ENCODE data around the gene C3.

C3 gene

GRCh38 chr19:6654347-6655310 lies 65.8 kb downstream of the C3 start:
- Histone ChIP-seq H3K27me3 (peaks cover 72% of the 10 kb centered on the region), H3K9me3 (no peaks in the 10 kb centered on the region), H3K36me3 (no peaks in the 10 kb centered on the region), H3K27ac (peak overlapping the region; percentile 36), H3K4me1 (ENCODE audit: control insufficient read depth in 1 of 2, insufficient read depth in 1 of 2, low read depth in 1 of 2, low read length in 1 of 2) (peaks cover 10% of the 10 kb centered on the region in 2 experiments), H3K4me3 (ENCODE audit: low read depth in 1 of 2, low read length in 1 of 2) (no peak overlapping the region)
- no peak for TF ChIP-seq CTCF (IDR thresholded peaks at IDR 0.05)

GRCh38 chr19:6652805-6653094 lies 67.7 kb downstream of the C3 start:
- Histone ChIP-seq H3K27ac (no peak overlapping the region), H3K4me1 (ENCODE audit: control insufficient read depth in 1 of 2, insufficient read depth in 1 of 2, low read depth in 1 of 2, low read length in 1 of 2) (peaks cover 10% of the 10 kb centered on the region in 2 experiments), H3K4me3 (ENCODE audit: low read depth in 1 of 2, low read length in 1 of 2) (no peak overlapping the region), H3K27me3 (peaks cover 74% of the 10 kb centered on the region), H3K9me3 (no peaks in the 10 kb centered on the region), H3K36me3 (no peaks in the 10 kb centered on the region)
- no peak for TF ChIP-seq CTCF (IDR thresholded peaks at IDR 0.05)

DNA sequence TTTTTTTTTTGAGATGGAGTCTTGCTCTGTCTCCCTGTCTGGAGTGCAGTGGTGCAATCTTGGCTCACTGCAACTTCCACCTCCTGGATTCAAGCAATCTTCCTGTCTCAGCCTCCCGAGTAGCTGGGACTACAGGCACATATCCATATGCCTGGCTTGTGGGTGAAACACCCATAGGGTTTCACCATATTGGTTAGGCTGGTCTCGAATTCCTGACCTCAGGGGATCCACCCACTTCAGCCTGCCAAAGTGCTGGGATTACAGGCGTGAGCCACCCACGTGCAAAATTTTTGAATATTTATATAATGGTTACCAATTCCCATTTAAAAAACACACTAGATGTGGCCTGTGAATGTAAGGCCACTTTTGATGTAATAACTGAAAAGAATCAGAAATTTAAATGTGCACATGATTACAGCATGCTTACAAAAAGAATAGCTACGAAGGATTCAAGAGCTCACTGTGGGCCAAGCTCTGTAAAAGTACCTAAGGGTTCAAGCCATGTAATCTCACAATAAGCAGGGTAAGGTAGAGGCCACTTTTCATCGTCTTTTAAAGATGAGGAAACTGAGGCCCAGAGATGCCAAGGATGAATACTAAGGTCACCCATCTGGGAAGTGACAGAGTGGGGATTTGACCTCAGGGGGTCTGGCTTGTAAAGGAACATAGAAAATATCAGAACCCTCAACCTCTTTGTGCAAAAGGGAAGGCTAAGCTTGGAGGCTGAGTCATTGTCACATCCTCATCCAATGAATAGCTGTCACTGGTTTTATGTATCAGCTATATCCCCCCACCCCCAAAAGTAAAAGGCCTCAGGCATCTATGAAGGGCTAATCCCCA lies 68.3 kb downstream of the C3 start:
- peaks cover 74% of the 10 kb centered on the region for H3K27me3 ChIP-seq
- no peaks in the 10 kb centered on the region for H3K36me3 ChIP-seq
- H3K4me1 ChIP-seq (ENCODE audit: control insufficient read depth in 1 of 2, insufficient read depth in 1 of 2, low read depth in 1 of 2, low read length in 1 of 2): peaks cover 10% of the 10 kb centered on the region in 2 experiments
- no peak overlapping the region for H3K27ac ChIP-seq
- no peak for TF ChIP-seq CTCF (IDR thresholded peaks at IDR 0.05)
- no peak overlapping the region for H3K4me3 ChIP-seq (ENCODE audit: low read depth in 1 of 2, low read length in 1 of 2)
- H3K9me3 ChIP-seq: no peaks in the 10 kb centered on the region

GRCh38 chr19:6649185-6649584 lies 71.3 kb downstream of the C3 start:
- Histone ChIP-seq H3K4me1 (ENCODE audit: control insufficient read depth in 1 of 2, insufficient read depth in 1 of 2, low read depth in 1 of 2, low read length in 1 of 2) (peaks cover under 1% of the 10 kb centered on the region in 2 experiments), H3K36me3 (no peaks in the 10 kb centered on the region), H3K27ac (no peak overlapping the region), H3K9me3 (no peaks in the 10 kb centered on the region), H3K4me3 (ENCODE audit: low read depth in 1 of 2, low read length in 1 of 2) (no peak overlapping the region), H3K27me3 (peaks cover 74% of the 10 kb centered on the region)
- TF ChIP-seq CTCF (IDR thresholded peaks at IDR 0.05): no peak

- Histone ChIP-seq H3K27me3 (peaks cover 78% of the 10 kb centered on the region), H3K36me3 (no peaks in the 10 kb centered on the region), H3K9me3 (no peaks in the 10 kb centered on the region), H3K4me1 (ENCODE audit: control insufficient read depth in 1 of 2, insufficient read depth in 1 of 2, low read depth in 1 of 2, low read length in 1 of 2) (no peaks in the 10 kb centered on the region), H3K4me3 (ENCODE audit: low read depth in 1 of 2, low read length in 1 of 2) (no peak overlapping the region), H3K27ac (no peak overlapping the region)
- TF ChIP-seq CTCF (IDR thresholded peaks at IDR 0.05): no peak
Observed at GRCh38 chr19:6648141-6648715, 72.2 kb downstream of the C3 start.

Measured in neutrophil (primary cell).